ENCODE measurements around the gene NMS.
A peak's percentile ranks its signal among the peaks of the same experiment; 100 is the strongest.

The NMS gene

GRCh38 chr2:100460904-100461530 lies 9.3 kb upstream of the NMS start:
- Histone ChIP-seq H2BK5ac (ENCODE audit: low read length) (no peak overlapping the region), H2BK120ac (ENCODE audit: low read depth, low read length) (no peak overlapping the region), H3K18ac (ENCODE audit: low read length) (no peak overlapping the region), H2BK15ac (ENCODE audit: low read length) (no peak overlapping the region), H4K8ac (ENCODE audit: low read depth, low read length) (no peak overlapping the region), H2AK5ac (ENCODE audit: low read depth, low read length) (no peak overlapping the region), H3K27ac (replicated peaks; ENCODE audit: low read length) (no peak overlapping the region), H3K4ac (ENCODE audit: low read length) (no peak overlapping the region), H3K14ac (ENCODE audit: low read length) (no peak overlapping the region), H3K9me3 (replicated peaks in 1 of 2; ENCODE audit: control insufficient read depth in 2 of 2, insufficient read depth in 1 of 2, low read depth in 1 of 2, low read length in 2 of 2) (peaks cover 4 to 7% of the 10 kb centered on the region in 2 donors), H3K23ac (ENCODE audit: low read depth, low read length, poor library complexity) (no peak overlapping the region), H2BK12ac (ENCODE audit: low read length) (no peak overlapping the region), H3K4me1 (ENCODE audit: control insufficient read depth in 2 of 2, insufficient read depth in 1 of 2, low read depth in 1 of 2, low read length in 2 of 2) (no peaks in the 10 kb centered on the region), H2AFZ (ENCODE audit: low read length) (no peak overlapping the region), H4K91ac (ENCODE audit: low read depth, low read length, poor library complexity) (no peak overlapping the region), H3K36me3 (replicated peaks in 1 of 2; ENCODE audit: control insufficient read depth in 2 of 2, insufficient read depth in 2 of 2, low read length in 2 of 2) (no peaks in the 10 kb centered on the region), H3K4me3 (ENCODE audit: low read length in 2 of 2) (no peak overlapping the region), H3K79me1 (ENCODE audit: low read depth, low read length) (no peaks in the 10 kb centered on the region), H3K9ac (ENCODE audit: low read depth, low read length, poor library complexity) (no peak overlapping the region), H3K27me3 (ENCODE audit: control insufficient read depth in 3 of 3, insufficient read depth in 3 of 3, low read depth in 1 of 3, low read length in 3 of 3) (no peaks in the 10 kb centered on the region), H3K4me2 (ENCODE audit: insufficient read depth, low read length, poor library complexity, severe bottlenecking) (no peak overlapping the region)
- WGBS, 2 donors (ENCODE audit: extremely low coverage in 2 of 2, insufficient read length in 2 of 2, insufficient replicate concordance in 1 of 2): no CpG with 5 or more reads among the region's 1 CpG
- DNase-seq (ENCODE audit: low spot score): no peak

GRCh38 chr2:100470898-100471514 lies 724 bp downstream of the NMS start:
- no peak overlapping the region for H2BK15ac ChIP-seq (ENCODE audit: low read length)
- H3K18ac ChIP-seq (ENCODE audit: low read length): no peak overlapping the region
- no peak overlapping the region for H3K4ac ChIP-seq (ENCODE audit: low read length)
- no peak overlapping the region for H4K8ac ChIP-seq (ENCODE audit: low read depth, low read length)
- H3K27ac ChIP-seq (replicated peaks; ENCODE audit: low read length): no peak overlapping the region
- no peaks in the 10 kb centered on the region for H3K9me3 ChIP-seq (replicated peaks in 1 of 2; ENCODE audit: control insufficient read depth in 2 of 2, insufficient read depth in 1 of 2, low read depth in 1 of 2, low read length in 2 of 2)
- H3K27me3 ChIP-seq (ENCODE audit: control insufficient read depth in 3 of 3, insufficient read depth in 3 of 3, low read depth in 1 of 3, low read length in 3 of 3): no peaks in the 10 kb centered on the region
- WGBS, 2 donors (ENCODE audit: extremely low coverage in 2 of 2, insufficient read length in 2 of 2, insufficient replicate concordance in 1 of 2): no CpG with 5 or more reads among the region's 16 CpGs
- no peaks in the 10 kb centered on the region for H3K36me3 ChIP-seq (replicated peaks in 1 of 2; ENCODE audit: control insufficient read depth in 2 of 2, insufficient read depth in 2 of 2, low read length in 2 of 2)
- no peak overlapping the region for H3K9ac ChIP-seq (ENCODE audit: low read depth, low read length, poor library complexity)
- no peak overlapping the region for H2BK5ac ChIP-seq (ENCODE audit: low read length)
- H3K4me2 ChIP-seq (ENCODE audit: insufficient read depth, low read length, poor library complexity, severe bottlenecking): no peak overlapping the region
- H3K4me1 ChIP-seq (ENCODE audit: control insufficient read depth in 2 of 2, insufficient read depth in 1 of 2, low read depth in 1 of 2, low read length in 2 of 2): no peaks in the 10 kb centered on the region
- H3K4me3 ChIP-seq (ENCODE audit: low read length in 2 of 2): no peak overlapping the region
- H2BK12ac ChIP-seq (ENCODE audit: low read length): no peak overlapping the region
- H4K91ac ChIP-seq (ENCODE audit: low read depth, low read length, poor library complexity): no peak overlapping the region
- DNase-seq (ENCODE audit: low spot score): peak; percentile 51
- H2AK5ac ChIP-seq (ENCODE audit: low read depth, low read length): no peak overlapping the region
- no peak overlapping the region for H3K23ac ChIP-seq (ENCODE audit: low read depth, low read length, poor library complexity)
- H2AFZ ChIP-seq (ENCODE audit: low read length): no peak overlapping the region
- no peak overlapping the region for H3K14ac ChIP-seq (ENCODE audit: low read length)
- H2BK120ac ChIP-seq (ENCODE audit: low read depth, low read length): no peak overlapping the region
- H3K79me1 ChIP-seq (ENCODE audit: low read depth, low read length): no peaks in the 10 kb centered on the region

- no peak overlapping the region for H3K23ac ChIP-seq (ENCODE audit: low read depth, low read length, poor library complexity)
- WGBS, 2 donors (ENCODE audit: extremely low coverage in 2 of 2, insufficient read length in 2 of 2, insufficient replicate concordance in 1 of 2): no CpG with 5 or more reads among the region's 8 CpGs
- no peak overlapping the region for H3K14ac ChIP-seq (ENCODE audit: low read length)
- no peaks in the 10 kb centered on the region for H3K79me1 ChIP-seq (ENCODE audit: low read depth, low read length)
- H2AK5ac ChIP-seq (ENCODE audit: low read depth, low read length): no peak overlapping the region
- peaks cover 0 to 12% (median 0%) of the 10 kb centered on the region in 3 experiments for H3K27me3 ChIP-seq (ENCODE audit: control insufficient read depth in 3 of 3, insufficient read depth in 3 of 3, low read depth in 1 of 3, low read length in 3 of 3)
- no peak overlapping the region for H2AFZ ChIP-seq (ENCODE audit: low read length)
- DNase-seq (ENCODE audit: low spot score): no peak
- no peak overlapping the region for H2BK5ac ChIP-seq (ENCODE audit: low read length)
- H2BK15ac ChIP-seq (ENCODE audit: low read length): no peak overlapping the region
- no peaks in the 10 kb centered on the region for H3K4me1 ChIP-seq (ENCODE audit: control insufficient read depth in 2 of 2, insufficient read depth in 1 of 2, low read depth in 1 of 2, low read length in 2 of 2)
- no peak overlapping the region for H3K27ac ChIP-seq (replicated peaks; ENCODE audit: low read length)
- no peak overlapping the region for H3K18ac ChIP-seq (ENCODE audit: low read length)
- no peak overlapping the region for H3K4ac ChIP-seq (ENCODE audit: low read length)
- no peak overlapping the region for H4K8ac ChIP-seq (ENCODE audit: low read depth, low read length)
- no peak overlapping the region for H2BK120ac ChIP-seq (ENCODE audit: low read depth, low read length)
- no peak overlapping the region for H3K9ac ChIP-seq (ENCODE audit: low read depth, low read length, poor library complexity)
- no peaks in the 10 kb centered on the region for H3K36me3 ChIP-seq (replicated peaks in 1 of 2; ENCODE audit: control insufficient read depth in 2 of 2, insufficient read depth in 2 of 2, low read length in 2 of 2)
- H3K4me3 ChIP-seq (ENCODE audit: low read length in 2 of 2): no peak overlapping the region
- no peak overlapping the region for H3K4me2 ChIP-seq (ENCODE audit: insufficient read depth, low read length, poor library complexity, severe bottlenecking)
- H3K9me3 ChIP-seq (replicated peaks in 1 of 2; ENCODE audit: control insufficient read depth in 2 of 2, insufficient read depth in 1 of 2, low read depth in 1 of 2, low read length in 2 of 2): no peaks in the 10 kb centered on the region
- H2BK12ac ChIP-seq (ENCODE audit: low read length): no peak overlapping the region
- no peak overlapping the region for H4K91ac ChIP-seq (ENCODE audit: low read depth, low read length, poor library complexity)
These were observed 6.3 kb downstream of the NMS start for GRCh38 chr2:100476606-100477005.

- H3K4me2 ChIP-seq (ENCODE audit: insufficient read depth, low read length, poor library complexity, severe bottlenecking): no peak overlapping the region
- no peak overlapping the region for H2BK15ac ChIP-seq (ENCODE audit: low read length)
- no peak overlapping the region for H3K9ac ChIP-seq (ENCODE audit: low read depth, low read length, poor library complexity)
- H3K4me1 ChIP-seq (ENCODE audit: control insufficient read depth in 2 of 2, insufficient read depth in 1 of 2, low read depth in 1 of 2, low read length in 2 of 2): no peaks in the 10 kb centered on the region
- no peak overlapping the region for H3K23ac ChIP-seq (ENCODE audit: low read depth, low read length, poor library complexity)
- no peaks in the 10 kb centered on the region for H3K9me3 ChIP-seq (replicated peaks in 1 of 2; ENCODE audit: control insufficient read depth in 2 of 2, insufficient read depth in 1 of 2, low read depth in 1 of 2, low read length in 2 of 2)
- H3K27me3 ChIP-seq (ENCODE audit: control insufficient read depth in 3 of 3, insufficient read depth in 3 of 3, low read depth in 1 of 3, low read length in 3 of 3): peaks cover 0 to 14% (median 0%) of the 10 kb centered on the region in 3 experiments
- H2BK12ac ChIP-seq (ENCODE audit: low read length): no peak overlapping the region
- no peak overlapping the region for H2AK5ac ChIP-seq (ENCODE audit: low read depth, low read length)
- H2AFZ ChIP-seq (ENCODE audit: low read length): no peak overlapping the region
- DNase-seq (ENCODE audit: low spot score): no peak
- H3K18ac ChIP-seq (ENCODE audit: low read length): no peak overlapping the region
- H2BK120ac ChIP-seq (ENCODE audit: low read depth, low read length): no peak overlapping the region
- H4K8ac ChIP-seq (ENCODE audit: low read depth, low read length): no peak overlapping the region
- H2BK5ac ChIP-seq (ENCODE audit: low read length): no peak overlapping the region
- no peak overlapping the region for H4K91ac ChIP-seq (ENCODE audit: low read depth, low read length, poor library complexity)
- H3K4me3 ChIP-seq (ENCODE audit: low read length in 2 of 2): no peak overlapping the region
- H3K14ac ChIP-seq (ENCODE audit: low read length): no peak overlapping the region
- no peaks in the 10 kb centered on the region for H3K36me3 ChIP-seq (replicated peaks in 1 of 2; ENCODE audit: control insufficient read depth in 2 of 2, insufficient read depth in 2 of 2, low read length in 2 of 2)
- no peak overlapping the region for H3K27ac ChIP-seq (replicated peaks; ENCODE audit: low read length)
- no CpG with 5 or more reads among the region's 4 CpGs for WGBS, 2 donors (ENCODE audit: extremely low coverage in 2 of 2, insufficient read length in 2 of 2, insufficient replicate concordance in 1 of 2)
- no peaks in the 10 kb centered on the region for H3K79me1 ChIP-seq (ENCODE audit: low read depth, low read length)
- no peak overlapping the region for H3K4ac ChIP-seq (ENCODE audit: low read length)
These were observed 12.5 kb downstream of the NMS start for GRCh38 chr2:100482741-100483140.

Measured in neuronal stem cell (in vitro differentiated cells).